Measurements from ENCODE around the gene GREM2. TPM values are rescaled to one million over a fixed set of nuclear protein-coding genes. Genes with fewer than 3 reads are reported as not detected.
A peak's percentile ranks its signal among the peaks of the same experiment; 100 is the strongest.

The GREM2 gene
- total RNA-seq, result not detected in 2 replicates
- long read RNA-seq, result 0 reads

GRCh38 chr1:240611619-240612480 lies at the start of gene GREM2:
TSS of gene GREM2 (minus strand) at chr1:240612155. CDS start at chr1:240493475, 118,680 bp downstream.
- peak within 1 kb of the TSS; percentile 88 for H3K4me3 Mint-ChIP-seq (ENCODE audit: unreplicated experiment)
- no peak within 1 kb of the TSS for H3K27ac Mint-ChIP-seq (ENCODE audit: unreplicated experiment)
- no peaks in the 10 kb centered on the region for H3K9me3 Mint-ChIP-seq (ENCODE audit: unreplicated experiment)
- H3K27me3 Mint-ChIP-seq (ENCODE audit: unreplicated experiment), result peaks cover 68% of the 10 kb centered on the region
- no peak for TF ChIP-seq CTCF (IDR thresholded peaks at IDR 0.05)
- H3K4me1 Mint-ChIP-seq (ENCODE audit: unreplicated experiment), result peaks cover 12% of the 10 kb centered on the region
- no peaks in the 10 kb centered on the region for H3K36me3 Mint-ChIP-seq (ENCODE audit: unreplicated experiment)
- DNase-seq (ENCODE audit: extremely low spot score, unreplicated experiment), result no peak

- no peak overlapping the region for H3K4me3 Mint-ChIP-seq (ENCODE audit: unreplicated experiment)
- peak overlapping the region; percentile 70 for H3K27ac Mint-ChIP-seq (ENCODE audit: unreplicated experiment)
- no peak for TF ChIP-seq CTCF (IDR thresholded peaks at IDR 0.05)
- H3K27me3 Mint-ChIP-seq (ENCODE audit: unreplicated experiment), result no peaks in the 10 kb centered on the region
- no peak for DNase-seq (ENCODE audit: extremely low spot score, unreplicated experiment)
- no peaks in the 10 kb centered on the region for H3K36me3 Mint-ChIP-seq (ENCODE audit: unreplicated experiment)
- no peaks in the 10 kb centered on the region for H3K9me3 Mint-ChIP-seq (ENCODE audit: unreplicated experiment)
- peaks cover 14% of the 10 kb centered on the region for H3K4me1 Mint-ChIP-seq (ENCODE audit: unreplicated experiment)
Observed at GRCh38 chr1:240658312-240658960, 46.5 kb upstream of the GREM2 start.

- no peak overlapping the region for H3K27ac Mint-ChIP-seq (ENCODE audit: unreplicated experiment)
- no peak for TF ChIP-seq CTCF (IDR thresholded peaks at IDR 0.05)
- DNase-seq (ENCODE audit: extremely low spot score, unreplicated experiment), result no peak
- H3K27me3 Mint-ChIP-seq (ENCODE audit: unreplicated experiment), result no peaks in the 10 kb centered on the region
- H3K4me1 Mint-ChIP-seq (ENCODE audit: unreplicated experiment), result peaks cover 24% of the 10 kb centered on the region
- H3K4me3 Mint-ChIP-seq (ENCODE audit: unreplicated experiment), result no peak overlapping the region
- H3K36me3 Mint-ChIP-seq (ENCODE audit: unreplicated experiment), result no peaks in the 10 kb centered on the region
- no peaks in the 10 kb centered on the region for H3K9me3 Mint-ChIP-seq (ENCODE audit: unreplicated experiment)
Observed at GRCh38 chr1:240656531-240656930, 44.6 kb upstream of the GREM2 start.

GRCh38 chr1:240652961-240653409 lies 41.0 kb upstream of the GREM2 start:
- H3K4me3 Mint-ChIP-seq (ENCODE audit: unreplicated experiment), result no peak overlapping the region
- DNase-seq (ENCODE audit: extremely low spot score, unreplicated experiment), result no peak
- peak overlapping the region; percentile 11 for H3K27ac Mint-ChIP-seq (ENCODE audit: unreplicated experiment)
- no peaks in the 10 kb centered on the region for H3K36me3 Mint-ChIP-seq (ENCODE audit: unreplicated experiment)
- H3K27me3 Mint-ChIP-seq (ENCODE audit: unreplicated experiment), result no peaks in the 10 kb centered on the region
- H3K9me3 Mint-ChIP-seq (ENCODE audit: unreplicated experiment), result no peaks in the 10 kb centered on the region
- no peak for TF ChIP-seq CTCF (IDR thresholded peaks at IDR 0.05)
- H3K4me1 Mint-ChIP-seq (ENCODE audit: unreplicated experiment), result peaks cover 13% of the 10 kb centered on the region

- Mint-ChIP-seq H3K4me1 (ENCODE audit: unreplicated experiment) (peaks cover 11% of the 10 kb centered on the region), H3K36me3 (ENCODE audit: unreplicated experiment) (no peaks in the 10 kb centered on the region), H3K27ac (ENCODE audit: unreplicated experiment) (peak overlapping the region; percentile 11), H3K9me3 (ENCODE audit: unreplicated experiment) (no peaks in the 10 kb centered on the region), H3K4me3 (ENCODE audit: unreplicated experiment) (no peak overlapping the region), H3K27me3 (ENCODE audit: unreplicated experiment) (no peaks in the 10 kb centered on the region)
- no peak for TF ChIP-seq CTCF (IDR thresholded peaks at IDR 0.05)
- DNase-seq (ENCODE audit: extremely low spot score, unreplicated experiment), result no peak
Observed at GRCh38 chr1:240652549-240652948, 40.6 kb upstream of the GREM2 start.
